Lower leg skin (tissue), 3 donors: ENCODE data around the gene IFNK.
"Not testable (repeated sequence)": the region's sequence is repeated elsewhere in the genome, so short reads cannot be mapped to it uniquely, and the experiment has no call there.

Source experiments
- POLR2A ChIP-seq, 2 donors: fragments of 450-650 bp; IDR thresholded peaks; one replicate each; pipeline ENCODE4 v1.6.1; 2016 to 2017; ENCODE audit warnings: antibody characterized with exemption in 2 of 2, mild to moderate bottlenecking in 1 of 2, moderate library complexity in 1 of 2
- TF ChIP-seq, protein P1 (sequence below), 3 donors: fragments of 450-650 bp; IDR thresholded peaks; one replicate each; pipeline ENCODE4 v1.5.1; 2016; ENCODE audit warnings: antibody characterized with exemption in 3 of 3, mild to moderate bottlenecking in 3 of 3, moderate library complexity in 2 of 3

DNA sequence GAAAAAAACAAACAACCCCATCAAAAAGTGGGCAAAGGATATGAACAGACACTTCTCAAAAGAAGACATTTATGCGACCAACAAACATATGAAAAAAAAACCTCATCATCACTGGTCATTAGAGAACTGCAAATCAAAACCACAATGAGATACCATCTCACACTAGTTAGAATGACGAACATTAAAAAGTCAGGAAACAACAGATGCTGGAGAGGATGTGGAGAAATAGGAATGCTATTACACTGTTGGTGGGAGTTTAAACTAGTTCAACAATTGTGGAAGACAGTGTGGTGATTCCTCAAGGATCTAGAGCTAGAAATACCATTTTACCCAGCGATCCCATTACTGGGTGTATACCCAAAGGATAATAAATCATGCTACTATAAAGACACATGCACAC is 23.2 kb upstream of the IFNK start:
- not testable (repeated sequence) for TF ChIP-seq POLR2A (IDR thresholded peaks at IDR 0.05)
- TF ChIP-seq, protein P1, sequence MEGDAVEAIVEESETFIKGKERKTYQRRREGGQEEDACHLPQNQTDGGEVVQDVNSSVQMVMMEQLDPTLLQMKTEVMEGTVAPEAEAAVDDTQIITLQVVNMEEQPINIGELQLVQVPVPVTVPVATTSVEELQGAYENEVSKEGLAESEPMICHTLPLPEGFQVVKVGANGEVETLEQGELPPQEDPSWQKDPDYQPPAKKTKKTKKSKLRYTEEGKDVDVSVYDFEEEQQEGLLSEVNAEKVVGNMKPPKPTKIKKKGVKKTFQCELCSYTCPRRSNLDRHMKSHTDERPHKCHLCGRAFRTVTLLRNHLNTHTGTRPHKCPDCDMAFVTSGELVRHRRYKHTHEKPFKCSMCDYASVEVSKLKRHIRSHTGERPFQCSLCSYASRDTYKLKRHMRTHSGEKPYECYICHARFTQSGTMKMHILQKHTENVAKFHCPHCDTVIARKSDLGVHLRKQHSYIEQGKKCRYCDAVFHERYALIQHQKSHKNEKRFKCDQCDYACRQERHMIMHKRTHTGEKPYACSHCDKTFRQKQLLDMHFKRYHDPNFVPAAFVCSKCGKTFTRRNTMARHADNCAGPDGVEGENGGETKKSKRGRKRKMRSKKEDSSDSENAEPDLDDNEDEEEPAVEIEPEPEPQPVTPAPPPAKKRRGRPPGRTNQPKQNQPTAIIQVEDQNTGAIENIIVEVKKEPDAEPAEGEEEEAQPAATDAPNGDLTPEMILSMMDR (IDR thresholded peaks at IDR 0.05): not testable (repeated sequence)
